SU-DHL-6 (cell line): ENCODE results near the gene SAE1.

Experiments used
- H2AFZ ChIP-seq: fragments of 200-600 bp; sonication (generic); 2 replicates; pipeline ENCODE4 v1.6.1; 2014; ENCODE audit warnings: low read depth, mild to moderate bottlenecking, moderate library complexity, mixed read lengths, antibody characterized with exemption, low read length; ENCODE audit not compliant: severe bottlenecking
- H3F3A ChIP-seq: fragments of 200-600 bp; shearing (Covaris generic); 2 replicates; pipeline ENCODE4 v1.6.0; 2016; ENCODE audit warnings: antibody characterized with exemption, mild to moderate bottlenecking; ENCODE audit not compliant: insufficient read depth
- H3K27ac ChIP-seq: fragments of 200-600 bp; sonication (generic); 2 replicates; pipeline ENCODE4 v1.5.1; 2016; ENCODE audit warnings: low read depth, mild to moderate bottlenecking, low read length, moderate library complexity, mixed read lengths
- H3K27me3 ChIP-seq: fragments of 200-600 bp; sonication (generic), shearing (Covaris generic); 2 replicates; pipeline ENCODE4 v1.6.0; 2014; ENCODE audit warnings: mild to moderate bottlenecking, low read length
- H3K36me3 ChIP-seq: fragments of 200-600 bp; sonication (generic); 2 replicates; pipeline ENCODE4 v1.6.1; 2014; ENCODE audit warnings: mild to moderate bottlenecking, low read length, mixed read lengths
- H3K4me2 ChIP-seq: fragments of 300-600, 200-600 bp; shearing (Covaris generic), sonication (generic); 2 replicates; pipeline ENCODE4 v1.6.0; 2014; ENCODE audit warnings: low read length, low read depth, mild to moderate bottlenecking; ENCODE audit not compliant: poor library complexity, severe bottlenecking
- H3K4me3 ChIP-seq: fragments of 200-600 bp; sonication (generic); 2 replicates; pipeline ENCODE4 v1.5.1; 2014; ENCODE audit warnings: antibody characterized with exemption, low read length, mild to moderate bottlenecking, mixed read lengths; ENCODE audit not compliant: insufficient read depth, poor library complexity, severe bottlenecking
- H3K79me2 ChIP-seq: fragments of 200-600 bp; sonication (generic); 2 replicates; pipeline ENCODE4 v1.6.1; 2014; ENCODE audit warnings: mild to moderate bottlenecking, low read length, moderate library complexity; ENCODE audit not compliant: insufficient read depth
- H3K9ac ChIP-seq: fragments of 200-600 bp; sonication (generic); 2 replicates; pipeline ENCODE4 v1.7.0; 2014; ENCODE audit warnings: mild to moderate bottlenecking, low read length
- H3K9me2 ChIP-seq: fragments of 200-600 bp; sonication (generic); replicated peaks from 2 replicates; pipeline ENCODE4 v1.6.1; 2014; ENCODE audit warnings: low read length; ENCODE audit not compliant: insufficient read depth
- H3K9me3 ChIP-seq: fragments of 200-600 bp; sonication (generic); 2 replicates; pipeline ENCODE4 v1.6.1; 2014; ENCODE audit warnings: low read length, mixed read lengths; ENCODE audit not compliant: insufficient read depth
- H4K20me1 ChIP-seq: fragments of 200-600 bp; sonication (generic); 2 replicates; pipeline ENCODE4 v1.6.1; 2014; ENCODE audit warnings: low read depth, mild to moderate bottlenecking, antibody characterized with exemption, low read length, moderate library complexity, mixed read lengths
- EZH2phosphoT487 ChIP-seq: fragments of 200-600 bp; sonication (generic), shearing (Covaris generic); conservative IDR thresholded peaks from 2 replicates; pipeline ENCODE4 v1.6.1; 2018; ENCODE audit warnings: mild to moderate bottlenecking, antibody characterized with exemption, low read length, moderate library complexity, mixed read lengths
- TF ChIP-seq, protein P1 (sequence below): fragments of 200-600 bp; sonication (generic); IDR thresholded peaks from one replicate; pipeline ENCODE4 v1.5.1; 2017; ENCODE audit warnings: antibody characterized with exemption, mild to moderate bottlenecking, low read length, moderate library complexity; ENCODE audit not compliant: insufficient read depth, poor library complexity, severe bottlenecking

The SAE1 gene

DNA sequence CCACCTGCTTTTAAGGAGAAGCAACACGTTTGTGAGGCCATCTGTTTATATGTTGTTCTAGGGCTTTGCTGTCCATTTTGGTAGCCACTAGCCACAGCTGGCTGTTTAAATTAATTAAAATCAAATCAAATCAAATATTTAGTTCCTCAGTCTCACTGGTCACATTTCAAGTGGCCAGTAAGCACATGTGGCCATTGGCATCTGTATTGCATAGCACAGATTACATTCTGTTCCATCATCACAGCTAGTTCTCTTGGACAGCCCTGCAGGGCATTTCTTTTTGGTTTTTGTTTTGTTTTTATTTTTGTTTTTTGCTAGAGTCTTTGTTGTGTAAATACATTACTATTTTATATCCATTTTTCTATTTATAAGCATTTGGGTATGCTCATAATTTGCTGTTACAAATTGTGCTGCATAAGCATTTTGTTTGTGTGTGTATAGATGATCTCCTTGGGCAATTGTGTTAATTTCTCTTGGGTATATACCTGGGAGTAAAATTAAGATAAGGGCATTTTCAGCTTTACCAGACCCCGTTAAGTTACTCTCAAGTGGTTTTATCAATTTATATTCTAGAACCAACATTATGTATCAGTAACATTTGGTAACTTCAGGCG is 31.3 kb downstream of the SAE1 start:
- no peak overlapping the region for H2AFZ ChIP-seq
- H3K27ac ChIP-seq = no peak overlapping the region
- no peak overlapping the region for H3K4me3 ChIP-seq
- H3K9ac ChIP-seq = no peak overlapping the region
- H3K36me3 ChIP-seq = peaks cover 26% of the 10 kb centered on the region
- H3K79me2 ChIP-seq = peaks cover 23% of the 10 kb centered on the region
- no peaks in the 10 kb centered on the region for H3K27me3 ChIP-seq
- no peak overlapping the region for H3K4me2 ChIP-seq
- H3F3A ChIP-seq = peaks cover 5% of the 10 kb centered on the region; the same call in 1 of the 2 replicates
- H3K9me3 ChIP-seq = no peaks in the 10 kb centered on the region
- no peaks in the 10 kb centered on the region for H4K20me1 ChIP-seq
- no peak for TF ChIP-seq EZH2phosphoT487
- TF ChIP-seq, protein P1, sequence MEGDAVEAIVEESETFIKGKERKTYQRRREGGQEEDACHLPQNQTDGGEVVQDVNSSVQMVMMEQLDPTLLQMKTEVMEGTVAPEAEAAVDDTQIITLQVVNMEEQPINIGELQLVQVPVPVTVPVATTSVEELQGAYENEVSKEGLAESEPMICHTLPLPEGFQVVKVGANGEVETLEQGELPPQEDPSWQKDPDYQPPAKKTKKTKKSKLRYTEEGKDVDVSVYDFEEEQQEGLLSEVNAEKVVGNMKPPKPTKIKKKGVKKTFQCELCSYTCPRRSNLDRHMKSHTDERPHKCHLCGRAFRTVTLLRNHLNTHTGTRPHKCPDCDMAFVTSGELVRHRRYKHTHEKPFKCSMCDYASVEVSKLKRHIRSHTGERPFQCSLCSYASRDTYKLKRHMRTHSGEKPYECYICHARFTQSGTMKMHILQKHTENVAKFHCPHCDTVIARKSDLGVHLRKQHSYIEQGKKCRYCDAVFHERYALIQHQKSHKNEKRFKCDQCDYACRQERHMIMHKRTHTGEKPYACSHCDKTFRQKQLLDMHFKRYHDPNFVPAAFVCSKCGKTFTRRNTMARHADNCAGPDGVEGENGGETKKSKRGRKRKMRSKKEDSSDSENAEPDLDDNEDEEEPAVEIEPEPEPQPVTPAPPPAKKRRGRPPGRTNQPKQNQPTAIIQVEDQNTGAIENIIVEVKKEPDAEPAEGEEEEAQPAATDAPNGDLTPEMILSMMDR = no peak
- no peaks in the 10 kb centered on the region for H3K9me2 ChIP-seq

DNA sequence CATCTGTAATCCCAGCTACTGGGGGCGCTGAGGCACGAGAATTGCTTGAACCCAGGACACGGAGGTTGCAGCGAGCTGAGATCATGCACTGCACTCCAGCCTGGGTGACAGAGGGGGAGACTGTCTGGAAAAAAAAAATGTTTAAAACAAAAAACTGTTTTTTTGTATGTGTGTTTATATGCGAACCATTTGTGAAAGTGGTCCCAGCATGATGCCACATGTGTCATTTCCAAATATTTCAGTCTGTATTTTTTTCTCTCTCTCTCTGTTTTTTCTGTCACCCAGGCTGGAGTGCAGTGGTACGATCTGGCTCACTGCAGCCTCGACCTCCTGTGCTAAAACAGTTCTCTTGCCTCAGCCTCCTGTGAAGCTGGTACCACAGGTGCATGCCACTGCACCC is 37.4 kb downstream of the SAE1 start:
- Histone ChIP-seq H3K36me3 (peaks cover 6% of the 10 kb centered on the region; the same call in 1 of the 2 replicates), H3K27ac (no peak overlapping the region), H3K9me3 (no peaks in the 10 kb centered on the region), H3K4me3 (no peak overlapping the region), H3K79me2 (peaks cover 8% of the 10 kb centered on the region), H3K27me3 (no peaks in the 10 kb centered on the region), H3F3A (no peaks in the 10 kb centered on the region), H2AFZ (no peak overlapping the region), H3K4me2 (no peak overlapping the region), H3K9ac (no peak overlapping the region), H4K20me1 (no peaks in the 10 kb centered on the region), H3K9me2 (no peaks in the 10 kb centered on the region)
- TF ChIP-seq, protein P1 = no peak
- TF ChIP-seq EZH2phosphoT487 = no peak

DNA sequence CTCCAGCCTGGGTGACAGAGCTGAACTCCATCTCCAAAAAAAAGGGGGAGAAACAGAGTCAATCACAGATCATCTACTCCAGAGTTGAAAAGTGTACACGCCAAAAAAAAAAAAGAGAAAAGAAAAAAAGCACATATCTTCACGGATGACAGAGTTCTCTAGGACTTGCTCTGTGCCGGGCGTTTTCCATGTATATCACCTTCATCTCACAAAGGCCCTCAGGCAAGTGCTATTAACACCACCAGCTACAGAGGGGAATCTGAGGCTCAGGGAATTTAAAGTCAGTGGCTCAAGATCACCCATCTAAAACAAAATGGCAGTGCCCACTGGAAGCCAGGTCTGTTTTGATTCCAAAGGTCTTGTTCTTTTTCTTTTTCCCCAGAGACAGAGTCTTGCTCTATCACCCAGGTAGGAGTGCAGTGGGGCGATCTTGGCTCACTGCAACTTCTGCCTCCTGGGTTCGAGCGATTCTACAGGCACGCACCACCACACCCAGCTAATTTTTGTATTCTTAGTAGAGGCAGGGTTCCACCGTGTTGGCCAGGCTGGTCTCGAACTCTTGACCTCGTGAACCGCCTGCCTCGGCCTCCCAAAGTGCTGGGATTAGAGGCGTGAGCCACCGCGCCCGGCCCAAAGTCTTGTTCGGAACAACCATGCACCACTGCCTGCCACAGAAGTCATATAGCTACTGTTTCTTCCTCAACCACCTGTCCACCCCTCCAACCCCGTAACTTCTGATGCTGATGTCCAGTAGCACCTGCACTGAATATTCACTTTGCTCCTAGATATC is 42.2 kb downstream of the SAE1 start:
- H3K36me3 ChIP-seq = peaks cover 23% of the 10 kb centered on the region; the same call in 1 of the 2 replicates
- H3F3A ChIP-seq = no peaks in the 10 kb centered on the region
- peaks cover 3% of the 10 kb centered on the region; the same call in 1 of the 2 replicates for H4K20me1 ChIP-seq
- no peak for TF ChIP-seq EZH2phosphoT487
- TF ChIP-seq, protein P1 = no peak
- H2AFZ ChIP-seq = no peak overlapping the region
- no peak overlapping the region for H3K9ac ChIP-seq
- H3K27ac ChIP-seq = no peak overlapping the region
- no peaks in the 10 kb centered on the region for H3K9me3 ChIP-seq
- peaks cover 25% of the 10 kb centered on the region; the same call in 1 of the 2 replicates for H3K79me2 ChIP-seq
- H3K27me3 ChIP-seq = no peaks in the 10 kb centered on the region
- no peak overlapping the region for H3K4me3 ChIP-seq
- H3K9me2 ChIP-seq = no peaks in the 10 kb centered on the region
- H3K4me2 ChIP-seq = no peak overlapping the region
